Naive thymus-derived CD4-positive, alpha-beta T cell (primary cell): ENCODE results near the gene KAZN. TPM values are rescaled to one million over a fixed set of nuclear protein-coding genes. Genes with fewer than 3 reads are reported as not detected.
A peak's percentile ranks its signal among the peaks of the same experiment; 100 is the strongest.

Experiments used
- ATAC-seq: fragments of 150-1000 bp; cut with Tn5 transposase; 2 replicates; pipeline ENCODE4 v1.10.0; 2021; ENCODE audit warnings: mild to moderate bottlenecking, moderate library complexity
- CTCF ChIA-PET: fragments of 350-600 bp; sonication (Branson Sonifier 250); formaldehyde crosslinking; loops from one replicate; lab custom pipeline; 2021; ENCODE audit warnings: antibody characterized with exemption; lab: Charles Lee
- POLR2A ChIA-PET: fragments of 350-600 bp; sonication (Branson Sonifier 250); formaldehyde crosslinking; loops from one replicate; lab custom pipeline; 2021; ENCODE audit warnings: antibody characterized with exemption, inconsistent platforms; lab: Charles Lee
- DNase-seq, 9 donors: peaks; one replicate each; pipeline versions ENCODE4 v3.0.0 to v3.0.0-alpha.2; 2020 to 2022; ENCODE audit warnings: mixed read lengths in 1 of 9
- H3K27ac ChIP-seq: one replicate; pipeline ENCODE4 v1.7.0; 2013; ENCODE audit warnings: mild to moderate bottlenecking, low read depth, low read length, moderate library complexity
- H3K27me3 ChIP-seq, 2 donors: one replicate each; pipeline ENCODE4 v1.7.0; 2013; ENCODE audit warnings: low read length in 2 of 2, mild to moderate bottlenecking in 2 of 2, moderate library complexity in 2 of 2; ENCODE audit not compliant: control insufficient read depth in 2 of 2, insufficient read depth in 2 of 2
- H3K36me3 ChIP-seq, 3 experiments: 1 replicate in 2 of 3; 2 replicates in 1 of 3; pipeline ENCODE4 v1.7.0; 2013; ENCODE audit warnings: low read length in 3 of 3, mild to moderate bottlenecking in 3 of 3, moderate library complexity in 1 of 3; ENCODE audit not compliant: insufficient read depth in 3 of 3, control insufficient read depth in 2 of 3
- H3K4me1 ChIP-seq, 2 donors: one replicate each; pipeline ENCODE4 v1.7.0; 2013; ENCODE audit warnings: low read length in 2 of 2, mild to moderate bottlenecking in 2 of 2, moderate library complexity in 1 of 2; ENCODE audit not compliant: control insufficient read depth in 2 of 2, insufficient read depth in 2 of 2
- H3K4me3 ChIP-seq: 2 replicates; pipeline ENCODE4 v1.7.0; 2013; ENCODE audit warnings: mild to moderate bottlenecking, low read length
- H3K9me3 ChIP-seq, 3 experiments: 1 replicate in 2 of 3; 2 replicates in 1 of 3; pipeline ENCODE4 v1.7.0; 2013; ENCODE audit warnings: low read length in 3 of 3; ENCODE audit not compliant: control insufficient read depth in 2 of 3
- H3K27ac Mint-ChIP-seq, 9 donors: one replicate each; pipeline ENCODE4 v1.8.0; 2020 to 2022; ENCODE audit warnings: mixed read lengths in 9 of 9, mild to moderate bottlenecking in 8 of 9, moderate library complexity in 5 of 9, inconsistent platforms in 2 of 9
- H3K27me3 Mint-ChIP-seq, 5 donors: one replicate each; pipeline ENCODE4 v1.8.0; 2021 to 2022; ENCODE audit warnings: mixed read lengths in 5 of 5, mild to moderate bottlenecking in 1 of 5
- H3K36me3 Mint-ChIP-seq, 5 donors: one replicate each; pipeline ENCODE4 v1.8.0; 2020 to 2022; ENCODE audit warnings: mixed read lengths in 5 of 5, mild to moderate bottlenecking in 3 of 5, inconsistent platforms in 1 of 5
- H3K4me1 Mint-ChIP-seq, 7 donors: one replicate each; pipeline ENCODE4 v1.8.0; 2020 to 2022; ENCODE audit warnings: mixed read lengths in 7 of 7, mild to moderate bottlenecking in 3 of 7, inconsistent platforms in 1 of 7
- H3K4me3 Mint-ChIP-seq, 10 donors: one replicate each; pipeline ENCODE4 v1.8.0; 2020 to 2022; ENCODE audit warnings: mild to moderate bottlenecking in 10 of 10, mixed read lengths in 10 of 10, moderate library complexity in 6 of 10, inconsistent platforms in 2 of 10
- H3K9me3 Mint-ChIP-seq, 11 donors: one replicate each; pipeline ENCODE4 v1.8.0; 2020 to 2022; ENCODE audit warnings: mixed read lengths in 11 of 11, mild to moderate bottlenecking in 4 of 11, inconsistent platforms in 1 of 11, moderate library complexity in 1 of 11
- intact Hi-C, 2 donors: fragments of 100-400 bp; cut with micrococcal nuclease; formaldehyde crosslinking; loops; one replicate each; pipeline ENCODE4 v1.15.1; 2023
- polyA plus RNA-seq, 2 donors: library from polyadenylated mRNA; unstranded; fragments of 300-500 nt; fragmentation: Illumina TruSeq; gene quantifications; one replicate each; pipeline ENCODE4 v1.2.3, GENCODE V29; 2021
- total RNA-seq, 6 experiments: library from RNA in 5 of 6; stranded (reverse) in 5 of 6; gene quantifications; 1 replicate in 5 of 6; 2 replicates in 1 of 6; pipeline ENCODE4 v1.2.3 and lab custom pipeline; 2021 to 2026

The KAZN gene
- total and polyA plus RNA-seq, 7 experiments from 2014 or later, result 0.08 to 0.87 (median 0.30) TPM

GRCh38 chr1:14980621-14981218 is 382.2 kb downstream of the KAZN start:
- CTCF ChIA-PET, result no interaction called here

DNA sequence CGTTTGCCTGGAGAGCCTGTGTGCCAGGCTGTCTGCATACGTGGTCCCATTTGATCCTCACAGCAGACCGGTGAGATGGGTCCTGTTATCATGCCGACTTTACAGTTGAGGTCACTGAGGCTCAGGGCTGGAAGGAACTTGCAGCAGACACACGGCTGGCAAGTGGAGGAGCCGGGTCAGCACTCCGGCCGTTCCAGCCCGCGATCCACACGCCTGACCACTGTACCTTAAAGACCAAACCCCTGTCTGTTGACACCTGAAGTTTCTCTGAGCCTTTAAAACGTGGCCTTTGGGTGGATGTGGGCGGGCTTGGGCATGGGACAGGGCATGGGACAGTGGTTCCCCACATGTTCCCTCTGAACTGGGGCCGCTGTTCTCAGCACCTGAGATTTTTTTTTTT is 383.5 kb downstream of the KAZN start:
- H3K4me3 ChIP-seq, result no peak overlapping the region
- intact Hi-C loops, result no loop called here
- no peak for DNase-seq
- no peaks in the 10 kb centered on the region for H3K36me3 ChIP-seq
- H3K4me1 Mint-ChIP-seq, result peaks cover 0 to 10% (median 2%) of the 10 kb centered on the region in 7 donors
- no peaks in the 10 kb centered on the region for H3K9me3 ChIP-seq
- H3K4me3 Mint-ChIP-seq, result no peak overlapping the region
- no peak overlapping the region for H3K27ac ChIP-seq
- ChIA-PET CTCF (no interaction called here), POLR2A (no interaction called here)
- no peaks in the 10 kb centered on the region for H3K27me3 ChIP-seq
- H3K27ac Mint-ChIP-seq, result no peak overlapping the region
- peaks cover 0 to 2% (median 0%) of the 10 kb centered on the region in 11 donors for H3K9me3 Mint-ChIP-seq
- H3K27me3 Mint-ChIP-seq, result peaks cover 0 to 9% (median 0%) of the 10 kb centered on the region in 5 donors
- no peak for ATAC-seq
- H3K36me3 Mint-ChIP-seq, result no peaks in the 10 kb centered on the region
- no peaks in the 10 kb centered on the region for H3K4me1 ChIP-seq

More at GRCh38 chr1:14980621-14981218, 382.2 kb downstream of the KAZN start:
- DNase-seq (no peak), ATAC-seq (no peak)
- no peak overlapping the region for H3K27ac ChIP-seq
- no peak overlapping the region for H3K4me3 ChIP-seq
- H3K27me3 ChIP-seq, result no peaks in the 10 kb centered on the region
- Mint-ChIP-seq H3K4me1 (peaks cover 0 to 10% (median 2%) of the 10 kb centered on the region in 7 donors), H3K27me3 (peaks cover 0 to 9% (median 0%) of the 10 kb centered on the region in 5 donors), H3K27ac (peak overlapping the region in 1 of 9 donors; percentile 66), H3K9me3 (peaks cover 0 to 2% (median 0%) of the 10 kb centered on the region in 11 donors), H3K4me3 (peak overlapping the region in 1 of 10 donors; percentile 39), H3K36me3 (no peaks in the 10 kb centered on the region)
- POLR2A ChIA-PET, result no interaction called here
- H3K9me3 ChIP-seq, result no peaks in the 10 kb centered on the region
- intact Hi-C loops, result no loop called here
- no peaks in the 10 kb centered on the region for H3K36me3 ChIP-seq
- H3K4me1 ChIP-seq, result no peaks in the 10 kb centered on the region

- intact Hi-C loops, result no loop called here
- Histone ChIP-seq H3K36me3 (no peaks in the 10 kb centered on the region), H3K4me3 (no peak overlapping the region), H3K27me3 (no peaks in the 10 kb centered on the region), H3K9me3 (no peaks in the 10 kb centered on the region), H3K27ac (no peak overlapping the region), H3K4me1 (no peaks in the 10 kb centered on the region)
- ATAC-seq, result no peak
- CTCF ChIA-PET, result no interaction called here
- H3K4me1 Mint-ChIP-seq, result peaks cover 0 to 10% (median 2%) of the 10 kb centered on the region in 7 donors
- peaks cover 0 to 9% (median 0%) of the 10 kb centered on the region in 5 donors for H3K27me3 Mint-ChIP-seq
- no peaks in the 10 kb centered on the region for H3K36me3 Mint-ChIP-seq
- no peak overlapping the region for H3K27ac Mint-ChIP-seq
- H3K9me3 Mint-ChIP-seq, result no peaks in the 10 kb centered on the region
- H3K4me3 Mint-ChIP-seq, result no peak overlapping the region
- DNase-seq, result no peak
- POLR2A ChIA-PET, result no interaction called here
Measured at GRCh38 chr1:14983277-14983676, 384.8 kb downstream of the KAZN start.

DNA sequence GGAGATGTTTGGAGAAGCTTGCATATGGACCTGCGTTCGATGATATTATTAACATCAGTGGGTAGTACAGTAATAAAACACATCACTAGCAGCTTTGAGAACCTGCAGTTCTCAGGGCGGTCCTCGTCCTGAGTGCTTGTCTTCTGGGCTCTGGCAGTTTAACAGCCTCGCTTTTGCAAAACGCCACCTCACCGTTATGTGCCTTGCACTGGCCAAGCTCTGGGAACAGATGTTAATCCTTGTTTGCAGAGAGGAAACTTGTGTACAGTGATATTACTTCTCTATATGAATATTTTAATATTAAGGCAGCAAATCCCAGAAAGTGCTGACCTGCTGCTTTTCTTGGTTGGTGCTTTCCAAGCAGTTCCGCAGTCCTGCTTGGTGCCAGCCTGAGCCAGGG is 387.7 kb downstream of the KAZN start:
- no peak overlapping the region for H3K27ac ChIP-seq
- no peaks in the 10 kb centered on the region for H3K27me3 ChIP-seq
- POLR2A ChIA-PET, result no interaction called here
- H3K36me3 Mint-ChIP-seq, result no peaks in the 10 kb centered on the region
- H3K9me3 Mint-ChIP-seq, result no peaks in the 10 kb centered on the region
- H3K9me3 ChIP-seq, result no peaks in the 10 kb centered on the region
- H3K27me3 Mint-ChIP-seq, result peaks cover 0 to 9% (median 0%) of the 10 kb centered on the region in 5 donors
- H3K4me1 ChIP-seq, result no peaks in the 10 kb centered on the region
- H3K4me3 Mint-ChIP-seq, result no peak overlapping the region
- DNase-seq, result no peak
- no peaks in the 10 kb centered on the region for H3K36me3 ChIP-seq
- H3K4me3 ChIP-seq, result no peak overlapping the region
- CTCF ChIA-PET, result no interaction called here
- H3K4me1 Mint-ChIP-seq, result no peaks in the 10 kb centered on the region
- ATAC-seq, result no peak
- H3K27ac Mint-ChIP-seq, result no peak overlapping the region
- intact Hi-C loops, result no loop called here

- H3K27me3 Mint-ChIP-seq, result peaks cover 0 to 9% (median 0%) of the 10 kb centered on the region in 5 donors
- no peak overlapping the region for H3K4me3 Mint-ChIP-seq
- H3K27ac Mint-ChIP-seq, result no peak overlapping the region
- Histone ChIP-seq H3K36me3 (no peaks in the 10 kb centered on the region), H3K27ac (no peak overlapping the region), H3K27me3 (no peaks in the 10 kb centered on the region), H3K4me3 (no peak overlapping the region), H3K4me1 (no peaks in the 10 kb centered on the region), H3K9me3 (no peaks in the 10 kb centered on the region)
- H3K9me3 Mint-ChIP-seq, result no peaks in the 10 kb centered on the region
- CTCF ChIA-PET, result no interaction called here
- no peaks in the 10 kb centered on the region for H3K4me1 Mint-ChIP-seq
- no peaks in the 10 kb centered on the region for H3K36me3 Mint-ChIP-seq
- no peak for DNase-seq
- intact Hi-C loops, result no loop called here
- POLR2A ChIA-PET, result no interaction called here
- ATAC-seq, result no peak
Measured at GRCh38 chr1:14987829-14988603, 389.5 kb downstream of the KAZN start.

DNA sequence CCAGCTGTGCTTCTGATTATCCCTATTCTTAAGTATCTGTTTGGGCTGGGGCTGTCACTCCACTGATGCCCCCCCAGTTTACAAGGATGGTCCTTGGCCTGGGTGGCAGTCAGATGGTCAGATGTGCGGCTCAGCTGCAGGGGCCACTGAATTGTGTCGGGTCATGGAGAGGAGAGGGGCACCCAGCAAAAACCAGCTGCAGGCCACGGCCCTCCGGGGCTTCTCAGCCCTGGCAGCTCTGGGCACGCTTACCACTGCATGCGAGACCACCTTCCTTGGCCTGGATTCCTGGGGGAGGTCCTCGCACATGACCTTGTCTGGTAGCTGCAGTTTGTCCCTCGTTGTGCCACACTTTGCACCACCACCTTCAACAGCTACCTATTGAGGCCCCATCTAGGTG is 390.2 kb downstream of the KAZN start:
- Mint-ChIP-seq H3K4me1 (no peaks in the 10 kb centered on the region), H3K27me3 (peaks cover 0 to 9% (median 0%) of the 10 kb centered on the region in 5 donors)
- CTCF ChIA-PET, result no interaction called here

More for the DNA sequence above, 390.2 kb downstream of the KAZN start:
- Histone ChIP-seq H3K4me3 (no peak overlapping the region), H3K9me3 (no peaks in the 10 kb centered on the region), H3K27me3 (no peaks in the 10 kb centered on the region), H3K36me3 (no peaks in the 10 kb centered on the region), H3K27ac (no peak overlapping the region), H3K4me1 (no peaks in the 10 kb centered on the region)
- DNase-seq (no peak), ATAC-seq (no peak)
- POLR2A ChIA-PET, result no interaction called here
- H3K4me3 Mint-ChIP-seq, result no peak overlapping the region
- H3K36me3 Mint-ChIP-seq, result no peaks in the 10 kb centered on the region
- intact Hi-C loops, result no loop called here
- no peak overlapping the region for H3K27ac Mint-ChIP-seq
- H3K9me3 Mint-ChIP-seq, result no peaks in the 10 kb centered on the region
